Stimulated activated naive CD8-positive, alpha-beta T cell treated with anti-CD3 and anti-CD28 coated beads, Interleukin-15, Interleukin-2, amounts not matched to agents 100 ng/mL and 50 ng/mL, for 24 hours (primary cell): ENCODE results near the gene ANKRD34C.

ENCODE experiments used
- H3K27ac Mint-ChIP-seq: one replicate; pipeline ENCODE4 v1.8.0; 2021; ENCODE audit warnings: mild to moderate bottlenecking, mixed read lengths
- H3K27me3 Mint-ChIP-seq: one replicate; pipeline ENCODE4 v1.8.0; 2021; ENCODE audit warnings: mixed read lengths
- H3K36me3 Mint-ChIP-seq: one replicate; pipeline ENCODE4 v1.8.0; 2021; ENCODE audit warnings: low read depth, mixed read lengths
- H3K4me1 Mint-ChIP-seq: one replicate; pipeline ENCODE4 v1.8.0; 2021; ENCODE audit warnings: low read depth, mixed read lengths
- H3K4me3 Mint-ChIP-seq: one replicate; pipeline ENCODE4 v1.8.0; 2021; ENCODE audit warnings: mild to moderate bottlenecking, mixed read lengths
- H3K9me3 Mint-ChIP-seq: one replicate; pipeline ENCODE4 v1.8.0; 2021; ENCODE audit warnings: mixed read lengths

ANKRD34C gene

DNA sequence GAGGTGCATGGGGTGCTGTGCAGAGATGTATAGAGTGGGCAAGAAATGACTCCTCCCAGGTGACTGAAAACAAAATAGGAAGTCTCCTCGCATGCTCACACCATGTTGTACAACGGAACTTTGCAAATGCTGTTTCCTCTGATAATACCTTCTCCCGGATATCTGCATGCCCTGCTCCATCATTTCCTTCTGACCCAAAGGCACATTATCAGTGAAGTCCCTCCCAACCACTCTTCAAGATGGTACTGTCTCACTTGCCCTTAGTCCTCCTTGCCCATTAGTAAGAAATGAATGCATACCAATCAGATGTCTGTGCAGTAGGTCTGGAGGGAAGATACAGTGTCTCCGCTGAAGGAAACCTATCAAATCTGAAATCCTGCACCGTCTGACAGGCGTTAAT is 40.4 kb downstream of the ANKRD34C start:
- Mint-ChIP-seq H3K4me3 (no peak overlapping the region), H3K9me3 (no peaks in the 10 kb centered on the region), H3K4me1 (no peaks in the 10 kb centered on the region), H3K27ac (no peak overlapping the region), H3K36me3 (peaks cover 92% of the 10 kb centered on the region), H3K27me3 (no peaks in the 10 kb centered on the region)

DNA sequence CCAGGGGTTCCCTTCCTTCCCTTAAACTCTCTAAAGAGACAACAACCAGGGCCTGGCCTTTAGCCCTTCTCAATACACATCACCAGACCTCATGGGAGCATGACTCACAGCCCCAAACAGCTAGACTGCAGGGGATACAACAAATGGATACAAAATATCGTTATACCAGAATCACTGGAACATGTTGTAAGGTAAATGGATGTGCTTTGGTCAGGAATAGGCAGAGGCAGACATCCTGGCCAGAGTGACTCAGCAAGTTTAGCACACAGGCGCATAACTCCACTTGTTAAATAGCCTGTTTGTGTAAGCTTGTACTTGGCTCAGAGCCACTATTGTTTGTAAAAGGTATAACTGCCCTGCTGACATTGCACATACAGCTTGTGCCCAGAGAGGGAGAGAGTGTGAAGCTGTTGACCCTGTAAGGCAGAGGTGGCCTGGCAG is 46.7 kb downstream of the ANKRD34C start:
- H3K4me3 Mint-ChIP-seq: no peak overlapping the region
- H3K36me3 Mint-ChIP-seq: peaks cover 54% of the 10 kb centered on the region
- H3K27ac Mint-ChIP-seq: no peak overlapping the region
- no peaks in the 10 kb centered on the region for H3K4me1 Mint-ChIP-seq
- H3K27me3 Mint-ChIP-seq: no peaks in the 10 kb centered on the region
- no peaks in the 10 kb centered on the region for H3K9me3 Mint-ChIP-seq
